HG03045 (cell line): ENCODE measurements around the gene TEAD2.
"Not testable (repeated sequence)": the region's sequence is repeated elsewhere in the genome, so short reads cannot be mapped to it uniquely, and the experiment has no call there.

Experiments
- ATAC-seq: cut with Tn5 transposase; IDR thresholded peaks from one replicate; pipeline ENCODE4 v1.9.1; 2021; ENCODE audit warnings: mild to moderate bottlenecking, moderate library complexity; ENCODE audit not compliant: unreplicated experiment

The TEAD2 gene

GRCh38 chr19:49333811-49334288, 28.4 kb downstream of the TEAD2 start:
- ATAC-seq: no peak

GRCh38 chr19:49333418-49333805, 28.8 kb downstream of the TEAD2 start:
- ATAC-seq: no peak

GRCh38 chr19:49332691-49333417, 29.4 kb downstream of the TEAD2 start:
- not testable (repeated sequence) for ATAC-seq

- peak; percentile 31 for ATAC-seq
Measured at GRCh38 chr19:49331616-49332055, 30.6 kb downstream of the TEAD2 start.

GRCh38 chr19:49331187-49331586, 31.0 kb downstream of the TEAD2 start:
- ATAC-seq: not testable (repeated sequence)

GRCh38 chr19:49328741-49329140, 33.5 kb downstream of the TEAD2 start:
- no peak for ATAC-seq

- ATAC-seq: no peak
Measured at GRCh38 chr19:49327878-49328544, 34.2 kb downstream of the TEAD2 start.

GRCh38 chr19:49326165-49326704, 36.0 kb downstream of the TEAD2 start:
- no peak for ATAC-seq

- ATAC-seq: not testable (repeated sequence)
Measured at GRCh38 chr19:49325756-49326155, 36.5 kb downstream of the TEAD2 start.

- ATAC-seq: no peak
Measured at GRCh38 chr19:49324801-49325576, 37.2 kb downstream of the TEAD2 start, which contains the start of gene SLC6A16. SLC6A16 (minus strand) TSS chr19:49325191; CDS start chr19:49311347, 13,844 bp downstream.

- no peak for ATAC-seq
Measured at GRCh38 chr19:49318296-49318695, 43.9 kb downstream of the TEAD2 start.

GRCh38 chr19:49316284-49316683, 45.9 kb downstream of the TEAD2 start:
- ATAC-seq: no peak

- no peak for ATAC-seq
Measured at GRCh38 chr19:49315111-49315510, 47.1 kb downstream of the TEAD2 start.

- no peak for ATAC-seq
Measured at GRCh38 chr19:49309087-49309486, 53.1 kb downstream of the TEAD2 start.

- ATAC-seq: not testable (repeated sequence)
Measured at GRCh38 chr19:49306734-49307133, 55.5 kb downstream of the TEAD2 start.

GRCh38 chr19:49301866-49302252, 60.4 kb downstream of the TEAD2 start:
- ATAC-seq: no peak

GRCh38 chr19:49301165-49301865, 60.9 kb downstream of the TEAD2 start:
- ATAC-seq: no peak

GRCh38 chr19:49298653-49299052, 63.6 kb downstream of the TEAD2 start:
- ATAC-seq: not testable (repeated sequence)

- no peak for ATAC-seq
Measured at GRCh38 chr19:49297403-49297802, 64.8 kb downstream of the TEAD2 start.

- no peak for ATAC-seq
Measured at GRCh38 chr19:49295208-49295880, 66.9 kb downstream of the TEAD2 start.
